GF-D8 (cell line): ENCODE results near the gene RNF44.

ENCODE experiments used
- DNase-seq: peaks from one replicate; lab custom pipeline; 2025; lab: John Stamatoyannopoulos, UW

Gene RNF44

DNA sequence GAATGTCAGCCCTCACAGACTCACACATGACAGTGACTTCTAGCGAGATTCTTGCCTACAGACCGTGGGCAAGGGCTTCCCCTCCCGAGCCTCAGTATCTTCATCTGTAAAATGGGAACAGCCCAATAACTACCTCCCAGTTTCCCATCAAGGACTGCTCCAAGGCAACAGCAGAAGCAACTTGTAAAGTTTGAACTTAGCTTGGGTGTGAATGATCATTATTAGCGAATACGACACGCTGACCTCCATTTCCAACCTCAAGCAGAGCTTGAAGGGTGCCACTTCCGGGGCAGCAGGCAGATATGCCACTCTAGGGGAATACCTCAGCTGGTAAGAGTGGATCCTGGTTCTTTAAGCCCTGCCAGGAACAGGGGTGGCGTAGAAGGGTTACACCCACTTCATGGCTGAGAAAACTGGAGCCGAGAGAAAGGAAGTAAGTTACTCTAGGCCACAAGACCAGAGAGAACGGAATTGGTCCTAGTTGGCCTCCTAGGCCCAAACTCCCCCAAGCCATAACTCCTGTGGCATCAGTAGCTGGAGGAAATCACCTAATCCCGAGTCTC, 2.0 kb downstream of the RNF44 start:
- DNase-seq: peak; percentile 78

- DNase-seq: no peak
Measured at GRCh38 chr5:176534640-176535039, 2.6 kb downstream of the RNF44 start.

DNA sequence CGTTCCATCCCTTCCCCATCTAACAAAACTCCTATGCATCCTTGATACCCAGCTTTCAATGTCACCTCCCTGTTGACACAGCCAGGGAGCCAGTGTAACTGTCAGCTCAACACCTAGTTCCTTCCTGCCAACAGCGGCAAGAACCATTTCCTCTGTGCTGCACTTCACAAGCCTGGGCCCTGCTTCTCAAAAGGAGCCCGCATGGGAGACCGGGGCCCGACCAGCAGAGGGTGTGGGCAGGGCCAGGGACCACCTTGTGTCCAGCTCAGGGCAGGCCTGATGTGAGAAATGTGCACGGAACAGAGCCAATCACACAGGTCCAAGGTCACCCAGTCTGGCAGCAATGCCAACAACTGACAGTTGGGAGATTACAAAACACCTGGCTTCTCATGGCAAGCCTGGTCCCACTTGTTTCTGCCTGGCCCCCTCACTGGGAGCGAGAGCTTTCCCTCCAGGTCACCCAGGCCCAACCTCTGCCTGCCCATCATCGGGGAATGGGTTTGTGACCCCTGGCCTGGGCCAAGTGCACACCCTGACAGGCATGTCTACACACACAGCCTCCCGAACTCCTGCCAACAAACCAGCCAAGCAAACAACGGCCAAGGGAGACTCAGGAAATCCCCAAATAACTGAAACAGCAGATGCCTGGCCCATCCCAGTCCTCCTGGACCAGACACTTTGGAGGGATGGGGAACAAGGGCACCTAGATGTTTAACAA, 3.1 kb downstream of the RNF44 start:
- DNase-seq: peak; percentile 61

DNA sequence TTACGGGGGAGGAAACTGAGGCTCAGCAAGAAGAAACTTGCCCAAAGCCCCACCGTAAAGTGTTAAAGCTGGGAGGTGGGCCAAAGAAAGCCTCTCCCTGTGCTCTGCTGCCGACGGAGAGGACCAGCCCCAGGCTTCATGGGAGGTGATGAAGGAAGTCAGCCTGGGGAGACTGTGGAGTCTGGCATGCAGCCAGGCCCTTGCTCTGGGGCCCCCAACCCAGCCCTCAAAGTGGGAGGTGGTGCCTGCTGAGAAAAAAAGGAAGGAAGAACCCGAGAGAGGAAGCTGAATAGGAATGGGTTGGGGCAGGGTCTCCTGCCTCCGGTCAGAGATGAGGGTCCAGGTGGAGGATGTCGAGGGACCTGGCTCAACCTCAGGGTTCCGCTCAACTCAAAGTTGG, 3.8 kb downstream of the RNF44 start:
- peak; percentile 77 for DNase-seq

- no peak for DNase-seq
Measured at GRCh38 chr5:176532795-176533194, 4.4 kb downstream of the RNF44 start.

DNA sequence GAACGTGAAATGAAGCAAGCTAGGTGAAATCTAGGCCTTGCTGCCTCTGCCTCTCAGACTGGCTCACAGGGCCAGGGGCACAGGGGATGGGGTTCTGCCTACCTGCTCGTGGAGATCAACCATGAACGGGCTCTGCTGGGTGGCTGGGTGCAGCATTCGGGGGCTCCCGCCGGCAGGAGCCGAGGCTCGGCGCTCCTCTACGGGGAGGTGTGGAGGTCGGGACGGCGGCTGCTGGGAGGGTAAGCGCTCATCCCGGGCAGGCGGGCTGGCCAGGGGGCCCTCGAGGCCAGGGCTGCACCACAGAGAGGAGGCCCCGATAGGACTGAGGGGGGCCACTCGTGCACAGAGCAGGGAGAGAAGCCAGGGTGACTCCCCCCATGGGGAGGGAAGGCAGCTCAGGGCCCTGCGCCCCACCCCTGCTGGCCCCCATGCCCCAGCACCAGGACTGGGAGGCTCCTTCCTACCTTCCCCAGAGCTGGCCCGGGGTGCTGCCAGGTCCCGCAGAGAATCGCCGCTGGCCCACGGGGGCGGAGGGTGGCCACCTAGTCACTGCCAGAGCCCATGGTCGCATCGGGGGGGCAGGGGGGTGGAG, 5.2 kb downstream of the RNF44 start:
- DNase-seq: no peak

DNA sequence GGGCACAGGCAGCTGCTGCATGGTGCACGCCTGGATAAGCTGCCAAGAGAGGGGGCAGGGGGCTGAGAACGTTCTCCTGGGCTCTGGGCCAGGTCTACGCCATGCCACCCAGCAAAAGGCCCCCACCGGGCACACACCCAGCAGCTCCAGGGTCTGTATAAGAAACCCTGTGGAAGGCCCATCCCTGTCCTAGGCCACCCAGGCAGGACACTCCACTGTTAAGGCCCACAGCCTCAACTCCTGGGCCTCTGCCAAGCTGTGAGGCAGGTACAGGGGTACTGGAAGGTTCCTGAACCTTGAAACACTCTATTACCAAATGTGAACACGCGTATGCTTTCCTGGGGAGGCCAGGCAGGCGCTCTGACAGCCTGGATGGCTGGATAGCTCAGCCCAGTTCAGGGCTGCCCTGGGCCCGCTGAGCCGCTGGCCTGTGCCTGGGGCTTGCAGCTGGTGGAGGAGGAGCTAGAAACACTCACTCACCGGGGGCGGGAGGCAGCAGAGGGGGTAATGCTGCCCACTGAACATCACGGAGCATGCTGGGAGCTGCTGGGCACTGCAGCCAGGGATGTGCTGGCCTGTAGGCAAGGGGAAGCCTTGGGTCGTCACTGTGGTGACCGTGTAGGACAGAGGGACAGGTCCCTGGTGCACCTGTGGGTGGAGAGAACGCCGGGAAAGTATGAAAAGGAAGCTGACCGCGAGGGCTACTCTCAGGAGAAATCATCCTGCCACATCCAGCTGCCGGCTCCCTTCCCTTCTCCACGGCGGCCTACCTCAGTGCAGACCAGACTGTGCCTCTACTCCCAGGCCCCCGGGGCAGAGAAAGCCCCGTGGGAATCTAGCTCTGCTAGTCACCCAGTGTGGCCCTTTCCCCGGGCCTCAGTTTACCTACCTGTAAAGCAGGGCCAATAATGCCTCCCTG, 6.0 kb downstream of the RNF44 start:
- no peak for DNase-seq

- DNase-seq: no peak
Measured at GRCh38 chr5:176530393-176530982, 6.7 kb downstream of the RNF44 start.

- DNase-seq: peak; percentile 11
Measured at GRCh38 chr5:176529741-176530141, 7.5 kb downstream of the RNF44 start.

DNA sequence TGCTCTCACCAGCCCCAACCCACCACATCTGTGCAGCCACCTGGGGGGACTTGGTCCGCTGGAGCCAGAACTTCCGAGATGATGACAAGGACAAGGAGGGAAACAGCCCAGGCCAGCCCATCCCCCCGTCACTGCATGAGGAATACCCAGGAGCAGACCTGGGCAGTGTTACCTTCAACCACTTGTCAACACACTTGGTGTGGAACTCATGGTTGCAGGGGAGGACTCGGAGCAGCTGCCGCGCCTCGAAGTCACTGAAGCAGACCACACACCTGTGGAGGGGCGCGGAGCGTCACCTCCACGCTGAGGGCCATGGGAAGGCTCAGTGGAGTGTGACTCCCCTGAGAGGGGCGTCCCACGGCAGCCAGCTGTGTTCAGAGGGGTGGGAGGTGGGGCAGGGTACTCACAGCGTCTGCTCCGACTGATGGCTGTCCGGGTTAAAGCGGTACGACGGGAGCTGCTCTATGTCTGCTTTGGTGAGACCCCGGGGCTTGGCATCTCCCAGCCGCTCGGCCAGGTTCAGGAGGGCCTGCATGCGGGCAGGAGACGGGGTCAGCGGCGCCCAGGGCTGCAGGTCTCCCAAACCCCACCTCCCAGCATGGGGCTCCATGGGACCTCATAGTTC, 8.0 kb downstream of the RNF44 start:
- DNase-seq: no peak

GRCh38 chr5:176528761-176529115, 8.5 kb downstream of the RNF44 start:
- DNase-seq: no peak

- DNase-seq: no peak
Measured at GRCh38 chr5:176528301-176528700, 8.9 kb downstream of the RNF44 start.

DNA sequence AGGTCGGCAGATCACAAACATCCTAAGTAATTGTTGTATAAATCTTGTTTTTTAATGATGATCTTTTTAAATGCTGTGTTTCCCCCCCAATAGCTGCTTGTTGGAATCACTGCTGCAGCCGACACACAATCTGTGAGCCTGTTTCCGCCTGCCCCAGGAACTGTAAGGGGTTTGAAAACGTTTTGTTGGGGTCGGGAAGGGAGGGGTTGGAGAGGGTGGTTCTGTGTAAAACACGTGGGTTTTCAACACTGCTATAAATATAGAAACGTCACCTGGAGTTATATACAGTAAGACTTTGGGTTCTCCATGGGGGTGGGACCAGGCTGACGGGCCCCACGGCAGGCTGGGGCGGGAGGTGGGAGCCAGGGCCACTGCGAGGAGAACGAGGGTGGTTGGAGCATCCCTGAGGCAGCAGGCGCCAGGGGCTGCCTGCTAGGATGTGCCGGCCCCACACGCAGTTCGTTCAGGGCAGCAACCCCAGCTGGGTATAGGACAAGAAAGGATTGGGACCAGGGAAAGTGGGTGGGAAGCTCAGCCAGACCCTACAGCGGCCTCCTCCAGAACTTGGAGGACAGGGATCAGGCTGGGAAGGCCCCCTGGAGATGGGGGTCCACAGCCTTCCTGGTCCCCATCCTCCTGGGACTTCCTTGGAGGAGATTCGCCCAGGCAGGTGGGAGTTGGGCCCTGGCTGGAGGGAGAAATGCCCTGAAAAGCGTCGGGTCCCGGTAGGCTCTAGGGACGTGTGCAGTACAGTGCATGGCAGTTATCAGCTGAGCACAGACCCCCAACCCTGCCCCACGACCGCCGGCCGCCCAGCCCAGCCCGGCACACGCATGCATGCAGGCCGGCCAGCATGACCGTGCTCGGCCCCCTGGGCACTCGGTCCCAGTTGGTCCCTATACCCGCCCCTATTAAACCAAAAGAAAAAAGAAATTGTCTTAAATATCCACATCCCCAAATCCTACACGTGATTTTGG, 9.7 kb downstream of the RNF44 start:
- no peak for DNase-seq

DNA sequence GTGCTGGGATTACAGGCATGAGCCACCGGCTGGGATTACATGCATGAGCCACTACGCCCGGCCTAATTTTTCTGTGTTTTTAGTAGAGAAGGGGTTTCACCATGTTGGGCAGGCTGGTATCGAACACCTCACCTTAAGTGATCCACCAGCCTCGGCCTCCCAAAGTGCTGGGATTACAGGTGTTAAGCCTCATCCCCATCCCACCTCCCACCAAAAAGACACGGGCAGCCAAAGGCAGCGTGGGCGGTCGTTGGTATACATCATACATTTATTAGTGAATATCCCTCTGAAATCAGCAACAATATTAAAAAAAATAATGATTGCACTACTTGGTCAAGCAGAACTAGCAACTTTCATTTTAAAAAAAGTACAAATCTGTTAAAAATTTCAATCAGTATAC, 10.7 kb downstream of the RNF44 start:
- no peak for DNase-seq

GRCh38 chr5:176525677-176526076, 11.5 kb downstream of the RNF44 start:
- no peak for DNase-seq

DNA sequence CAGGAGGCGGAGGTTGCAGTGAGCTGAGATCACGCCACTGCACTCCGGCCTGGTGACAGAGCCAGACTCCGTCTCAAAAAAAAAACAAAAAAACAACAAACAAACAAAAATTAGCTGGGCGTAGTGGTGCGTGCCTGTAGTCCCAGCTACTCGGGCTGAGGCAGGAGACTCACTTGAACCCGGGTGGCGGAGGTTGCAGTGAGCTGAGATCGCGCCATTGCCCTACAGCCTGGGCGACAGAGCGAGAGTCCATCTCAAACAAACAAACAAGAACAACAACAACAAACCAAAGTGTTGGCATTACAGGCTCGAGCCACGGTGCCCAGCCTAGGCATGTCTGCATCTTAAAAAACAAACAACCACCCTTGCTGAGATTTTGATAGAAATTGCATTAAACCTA, 12.2 kb downstream of the RNF44 start:
- no peak for DNase-seq

DNA sequence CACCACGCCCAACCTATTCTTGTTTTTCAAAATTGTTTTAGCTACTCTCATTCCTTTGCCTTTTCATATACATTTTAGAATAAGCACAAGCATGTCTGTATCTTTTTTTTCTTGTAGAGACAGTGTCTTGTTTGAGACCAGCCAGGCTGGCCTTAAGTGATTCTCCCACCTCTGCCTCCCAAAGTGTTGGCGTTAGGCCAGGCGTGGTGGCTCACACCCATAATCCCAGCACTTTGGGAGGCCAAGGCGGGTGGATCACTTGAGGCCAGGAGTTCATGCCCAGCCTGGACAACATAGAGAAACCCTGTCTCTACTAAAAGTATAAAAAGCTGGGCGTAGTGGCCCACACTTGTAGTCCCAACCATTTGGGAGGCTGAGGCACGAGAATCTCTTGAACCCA, 13.1 kb downstream of the RNF44 start:
- DNase-seq: no peak

GRCh38 chr5:176521699-176522263, 15.4 kb downstream of the RNF44 start:
- DNase-seq: no peak

GRCh38 chr5:176521286-176521685, 15.9 kb downstream of the RNF44 start:
- no peak for DNase-seq
